H7 (cell line): ENCODE data around the gene OSBPL9. TPM values are rescaled to one million over a fixed set of nuclear protein-coding genes. Genes with fewer than 3 reads are reported as not detected.

Experiments
- DNase-seq: peaks from one replicate; pipeline ENCODE4 v3.0.0; 2012
- H3K27me3 ChIP-seq: 2 replicates; pipeline ENCODE4 v1.6.0; 2011; ENCODE audit warnings: mild to moderate bottlenecking, low read length; ENCODE audit not compliant: control insufficient read depth, insufficient read depth
- H3K36me3 ChIP-seq: replicated peaks from 2 replicates; pipeline ENCODE4 v1.5.1; 2011; ENCODE audit warnings: low read length; ENCODE audit not compliant: control insufficient read depth, insufficient read depth
- H3K4me3 ChIP-seq: 2 replicates; pipeline ENCODE4 v1.5.1; 2011; ENCODE audit warnings: low read depth, mild to moderate bottlenecking, control low read depth, low read length, moderate library complexity; ENCODE audit not compliant: insufficient read depth
- total RNA-seq: library from RNA; depleted of rRNA; stranded (reverse); fragments of >200 nt; shearing (Covaris generic); gene quantifications from 2 replicates; pipeline ENCODE4 v1.2.3, GENCODE V29; 2014

OSBPL9 gene
- total RNA-seq, 1 experiment from 2014 or later: 87.4 TPM

DNA sequence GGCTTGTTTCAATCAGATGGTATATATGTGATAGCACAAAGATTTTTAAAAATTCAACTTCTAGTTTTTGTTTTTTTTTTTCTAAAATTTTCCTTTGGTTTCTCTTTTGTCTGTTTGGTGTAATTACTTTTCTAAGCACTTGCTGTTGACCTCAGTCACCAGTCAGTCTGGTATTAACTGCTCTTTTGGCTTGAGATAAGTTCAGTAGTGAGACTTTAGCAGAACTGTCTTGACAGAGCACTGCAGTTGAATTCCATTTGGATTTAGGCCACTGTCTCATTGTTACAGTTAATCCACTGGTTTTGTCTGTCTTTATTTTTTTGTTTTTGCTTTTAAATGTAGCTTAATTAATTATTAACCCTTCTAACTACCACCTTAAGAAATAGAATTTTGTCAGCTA, 36.2 kb downstream of the OSBPL9 start:
- H3K27me3 ChIP-seq: no peaks in the 10 kb centered on the region
- DNase-seq: no peak
- no peak overlapping the region for H3K4me3 ChIP-seq
- no peaks in the 10 kb centered on the region for H3K36me3 ChIP-seq

DNA sequence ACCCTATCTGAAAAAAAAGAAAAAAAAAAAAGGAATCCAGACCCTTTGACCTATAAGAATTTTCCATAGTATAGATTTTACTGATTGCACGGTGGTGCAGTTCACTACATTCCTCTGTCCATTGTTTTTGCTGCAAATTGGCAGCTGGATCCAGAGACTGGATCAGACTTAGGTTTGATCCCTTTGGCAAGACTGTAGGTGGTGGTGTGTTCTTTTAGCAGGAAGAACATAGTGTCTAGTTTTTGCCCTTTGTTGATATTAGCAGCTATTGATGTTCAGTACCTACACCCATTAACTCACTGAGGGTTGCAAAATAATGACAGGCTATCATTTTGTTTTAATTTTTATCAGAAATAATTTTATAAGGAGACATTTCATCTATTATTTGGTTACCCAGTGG, 37.1 kb downstream of the OSBPL9 start:
- H3K27me3 ChIP-seq: no peaks in the 10 kb centered on the region
- no peak for DNase-seq
- H3K4me3 ChIP-seq: no peak overlapping the region
- no peaks in the 10 kb centered on the region for H3K36me3 ChIP-seq

DNA sequence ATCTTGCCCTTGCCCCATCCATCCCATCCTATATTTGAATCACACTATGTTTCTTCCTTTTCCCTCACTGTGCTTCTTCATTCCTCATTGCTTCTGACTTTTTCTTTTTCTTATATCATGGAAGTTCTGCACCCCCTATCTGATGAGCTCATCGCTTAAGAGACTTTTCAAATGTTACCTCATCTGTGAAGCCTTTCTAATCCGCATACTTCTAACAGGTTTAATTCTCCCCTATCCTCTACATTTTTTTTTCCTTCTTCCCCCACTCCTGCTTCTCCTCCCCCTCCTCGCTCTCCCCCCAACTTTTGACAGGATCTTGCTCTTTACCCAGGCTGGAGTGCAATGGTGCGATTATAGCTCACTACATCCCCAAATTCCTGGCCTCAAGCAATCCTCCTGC, 39.5 kb downstream of the OSBPL9 start:
- no peak overlapping the region for H3K4me3 ChIP-seq
- H3K36me3 ChIP-seq: no peaks in the 10 kb centered on the region
- no peak for DNase-seq
- H3K27me3 ChIP-seq: no peaks in the 10 kb centered on the region

DNA sequence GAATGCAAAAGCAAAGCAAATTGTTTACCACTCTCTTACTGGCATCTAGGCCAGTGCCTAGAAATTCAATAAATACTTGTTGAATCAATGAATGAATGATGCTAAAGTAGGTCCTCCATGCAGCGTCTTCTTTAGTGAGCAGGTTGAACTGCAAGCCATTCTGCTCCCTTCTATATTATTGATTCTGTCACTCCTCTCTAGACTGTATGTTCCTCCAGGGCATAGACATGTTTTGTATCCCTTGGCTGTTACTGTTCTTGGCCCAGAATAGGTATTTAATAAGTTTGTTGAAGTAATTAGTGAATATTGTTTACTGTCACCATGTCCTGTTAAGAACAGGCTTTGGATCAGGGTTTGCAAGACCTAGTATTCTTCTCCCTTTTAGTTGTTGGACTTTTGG, 43.7 kb downstream of the OSBPL9 start:
- Histone ChIP-seq H3K27me3 (no peaks in the 10 kb centered on the region), H3K36me3 (no peaks in the 10 kb centered on the region), H3K4me3 (no peak overlapping the region)
- DNase-seq: no peak

GRCh38 chr1:51661081-51661518, 44.2 kb downstream of the OSBPL9 start:
- H3K4me3 ChIP-seq: no peak overlapping the region
- H3K36me3 ChIP-seq: no peaks in the 10 kb centered on the region
- no peaks in the 10 kb centered on the region for H3K27me3 ChIP-seq
- no peak for DNase-seq

GRCh38 chr1:51663105-51663504, 46.2 kb downstream of the OSBPL9 start:
- Histone ChIP-seq H3K36me3 (no peaks in the 10 kb centered on the region), H3K27me3 (no peaks in the 10 kb centered on the region), H3K4me3 (no peak overlapping the region)
- no peak for DNase-seq

DNA sequence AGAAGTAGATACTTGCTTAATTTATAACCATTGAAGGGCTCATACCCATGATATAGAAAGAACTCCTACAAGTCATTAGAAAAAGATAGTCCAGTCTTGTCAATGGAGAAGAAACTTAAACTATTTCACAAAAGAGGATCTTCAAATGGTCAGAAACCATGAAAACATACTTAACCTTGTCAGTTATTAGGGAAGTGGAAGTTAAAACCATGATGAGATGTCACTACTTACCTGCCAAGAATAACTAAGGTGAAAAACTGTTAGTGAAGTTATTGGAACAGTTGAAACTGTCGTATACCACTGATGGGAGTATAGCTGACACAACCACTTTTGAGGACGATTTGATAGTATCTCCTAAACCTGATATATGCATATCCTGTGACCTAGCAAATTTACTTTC, 46.8 kb downstream of the OSBPL9 start:
- no peak for DNase-seq
- no peaks in the 10 kb centered on the region for H3K27me3 ChIP-seq
- no peaks in the 10 kb centered on the region for H3K36me3 ChIP-seq
- no peak overlapping the region for H3K4me3 ChIP-seq

GRCh38 chr1:51664421-51665240, 47.7 kb downstream of the OSBPL9 start:
- Histone ChIP-seq H3K4me3 (no peak overlapping the region), H3K36me3 (no peaks in the 10 kb centered on the region), H3K27me3 (no peaks in the 10 kb centered on the region)
- no peak for DNase-seq

DNA sequence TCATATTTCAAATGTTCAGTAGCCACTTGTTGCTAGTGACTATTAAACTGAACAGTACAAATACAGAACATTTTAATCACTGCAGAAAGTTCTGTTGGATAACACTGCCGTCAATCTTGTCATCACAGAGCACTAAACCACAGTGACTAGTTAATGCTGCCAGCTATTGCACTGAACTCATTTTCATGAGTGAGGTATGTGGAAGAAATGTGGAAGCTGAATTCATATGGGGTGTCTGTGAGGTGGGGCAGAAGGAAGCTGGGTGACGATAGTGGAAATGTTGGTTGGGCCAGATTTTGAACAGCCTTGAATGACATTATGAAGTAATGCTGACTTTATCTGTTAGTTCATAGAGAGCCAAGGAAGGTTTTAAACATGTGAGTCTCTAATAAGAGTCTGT, 49.6 kb downstream of the OSBPL9 start:
- H3K4me3 ChIP-seq: no peak overlapping the region
- no peaks in the 10 kb centered on the region for H3K27me3 ChIP-seq
- no peaks in the 10 kb centered on the region for H3K36me3 ChIP-seq
- no peak for DNase-seq

DNA sequence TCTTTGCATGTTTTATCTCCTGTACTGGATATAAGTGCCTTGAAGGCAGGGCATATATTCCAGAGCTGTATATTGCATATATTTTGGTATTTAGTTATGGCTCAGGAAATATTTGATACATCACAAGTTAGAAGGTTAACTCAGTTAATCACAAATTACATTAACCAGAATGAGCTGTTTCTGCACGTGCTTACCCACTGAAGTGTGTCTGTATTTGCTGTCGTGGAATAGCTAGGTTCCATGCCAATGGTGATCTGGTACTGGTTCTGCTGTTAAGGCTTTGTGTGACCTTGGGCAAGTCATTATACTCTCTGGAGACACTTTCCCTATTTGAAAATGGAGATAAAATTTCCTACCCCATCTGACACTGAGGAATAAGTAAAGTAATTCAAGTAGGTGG, 50.7 kb downstream of the OSBPL9 start:
- Histone ChIP-seq H3K36me3 (no peaks in the 10 kb centered on the region), H3K4me3 (no peak overlapping the region), H3K27me3 (no peaks in the 10 kb centered on the region)
- DNase-seq: no peak

DNA sequence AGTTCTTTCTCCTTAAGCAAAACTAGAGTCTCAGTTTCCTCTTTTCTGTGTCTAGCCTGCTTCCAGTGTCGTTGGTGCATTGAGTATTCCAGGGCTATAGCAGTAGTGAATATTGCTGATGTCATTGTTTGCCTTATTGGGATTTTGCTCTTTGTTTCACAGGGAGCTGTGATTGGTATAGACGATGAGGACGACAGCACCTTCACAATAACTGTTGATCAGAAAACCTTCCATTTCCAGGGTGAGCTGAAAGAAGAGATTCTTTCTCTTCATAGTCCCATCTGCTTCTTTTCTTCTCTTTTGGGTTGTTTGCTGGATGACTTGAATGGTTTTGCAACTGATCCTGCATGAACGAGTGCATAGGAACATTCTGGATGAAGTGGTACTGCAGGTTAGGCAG, 52.4 kb downstream of the OSBPL9 start:
- DNase-seq: no peak
- no peaks in the 10 kb centered on the region for H3K27me3 ChIP-seq
- H3K36me3 ChIP-seq: no peaks in the 10 kb centered on the region
- no peak overlapping the region for H3K4me3 ChIP-seq

DNA sequence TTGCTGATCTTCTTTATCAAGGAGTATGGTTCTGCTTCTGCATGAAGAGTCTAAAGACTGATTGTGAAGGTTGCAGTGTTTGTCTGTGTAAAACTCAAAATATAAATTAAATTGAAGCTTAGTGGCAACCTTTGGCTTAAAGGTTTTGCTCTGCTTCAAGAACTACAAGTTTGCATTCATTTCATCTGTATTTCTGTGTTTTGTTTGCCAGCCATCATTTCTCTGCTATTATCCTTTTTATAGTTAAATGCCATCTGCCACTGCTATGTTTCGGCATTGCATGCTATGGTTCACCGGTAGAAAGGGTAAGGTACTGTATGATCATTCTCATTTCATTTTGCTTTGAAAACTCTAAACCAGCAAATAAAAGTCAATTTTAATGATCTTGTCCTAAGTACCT, 52.9 kb downstream of the OSBPL9 start:
- H3K4me3 ChIP-seq: no peak overlapping the region
- H3K27me3 ChIP-seq: no peaks in the 10 kb centered on the region
- H3K36me3 ChIP-seq: no peaks in the 10 kb centered on the region
- DNase-seq: no peak

GRCh38 chr1:51671527-51672325, 54.8 kb downstream of the OSBPL9 start:
- Histone ChIP-seq H3K4me3 (no peak overlapping the region), H3K36me3 (no peaks in the 10 kb centered on the region), H3K27me3 (no peaks in the 10 kb centered on the region)
- DNase-seq: no peak

DNA sequence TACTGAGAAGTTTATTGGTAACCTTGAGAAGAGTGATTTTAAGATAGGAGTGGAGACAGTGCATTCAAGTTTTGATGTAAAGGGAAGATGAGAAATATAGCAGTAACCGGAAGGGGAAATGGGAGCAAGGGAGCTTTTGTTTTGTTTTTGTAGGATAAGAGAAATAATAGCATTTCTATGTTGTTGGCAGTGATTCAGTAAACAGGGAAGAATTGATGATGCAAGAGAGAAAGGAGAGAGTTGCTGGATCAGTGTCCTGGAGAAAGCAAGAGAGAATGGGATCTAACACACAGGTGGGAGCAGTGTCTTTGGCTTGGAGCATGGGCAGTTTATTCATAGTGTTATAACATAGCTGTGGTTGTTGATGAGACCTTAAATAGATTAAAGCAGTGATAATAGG, 56.4 kb downstream of the OSBPL9 start:
- no peak for DNase-seq
- no peaks in the 10 kb centered on the region for H3K27me3 ChIP-seq
- no peaks in the 10 kb centered on the region for H3K36me3 ChIP-seq
- no peak overlapping the region for H3K4me3 ChIP-seq

GRCh38 chr1:51675177-51675780, 58.4 kb downstream of the OSBPL9 start:
- H3K4me3 ChIP-seq: no peak overlapping the region

More at GRCh38 chr1:51675177-51675780, 58.4 kb downstream of the OSBPL9 start:
- DNase-seq: no peak
- H3K27me3 ChIP-seq: no peaks in the 10 kb centered on the region
- H3K36me3 ChIP-seq: no peaks in the 10 kb centered on the region
